Globus pallidus (tissue), 1 donor: Measurements from ENCODE around the gene MAPKAPK3.
A peak's percentile ranks its signal among the peaks of the same experiment; 100 is the strongest.

Experiments used
- DNase-seq: peaks from one replicate; pipeline ENCODE4 v3.0.0-alpha.2; 2015; ENCODE audit warnings: low spot score

Gene MAPKAPK3

DNA sequence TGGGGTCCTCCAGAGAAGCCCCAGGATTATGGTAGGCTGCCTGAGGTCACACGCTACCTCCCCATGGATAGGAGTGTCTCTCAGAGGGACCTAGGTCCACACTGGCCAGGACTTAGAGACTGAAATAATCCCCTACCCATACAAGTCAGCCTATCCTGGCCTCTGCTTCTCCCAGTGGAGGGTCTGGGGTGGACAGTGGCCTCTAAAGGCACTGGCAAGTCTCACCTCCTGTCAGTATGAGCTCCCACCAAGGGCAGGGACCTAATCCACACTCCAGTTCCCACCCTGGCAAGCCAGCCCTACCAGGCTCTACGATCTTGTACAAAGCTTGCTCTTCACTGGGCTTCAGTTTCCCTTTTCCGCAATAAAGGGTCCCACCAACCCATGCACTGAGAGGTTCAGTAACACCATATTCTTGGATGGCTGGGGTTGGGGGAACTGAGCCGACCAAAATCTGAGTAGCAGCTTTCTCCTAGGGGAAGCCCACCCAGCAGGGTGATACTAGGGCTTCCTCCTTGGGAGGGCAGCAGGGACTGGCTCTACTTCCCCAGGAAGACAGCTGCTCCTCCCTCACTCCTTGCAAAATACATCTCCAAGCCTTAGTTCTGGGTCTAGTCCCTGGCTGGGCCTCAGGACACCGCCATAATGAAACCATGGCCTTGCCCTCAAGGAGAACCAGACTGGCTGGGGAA lies 7.7 kb upstream of the MAPKAPK3 start:
- no peak for DNase-seq

- no peak for DNase-seq
These were observed 7.2 kb upstream of the MAPKAPK3 start for GRCh38 chr3:50609763-50610085.

DNA sequence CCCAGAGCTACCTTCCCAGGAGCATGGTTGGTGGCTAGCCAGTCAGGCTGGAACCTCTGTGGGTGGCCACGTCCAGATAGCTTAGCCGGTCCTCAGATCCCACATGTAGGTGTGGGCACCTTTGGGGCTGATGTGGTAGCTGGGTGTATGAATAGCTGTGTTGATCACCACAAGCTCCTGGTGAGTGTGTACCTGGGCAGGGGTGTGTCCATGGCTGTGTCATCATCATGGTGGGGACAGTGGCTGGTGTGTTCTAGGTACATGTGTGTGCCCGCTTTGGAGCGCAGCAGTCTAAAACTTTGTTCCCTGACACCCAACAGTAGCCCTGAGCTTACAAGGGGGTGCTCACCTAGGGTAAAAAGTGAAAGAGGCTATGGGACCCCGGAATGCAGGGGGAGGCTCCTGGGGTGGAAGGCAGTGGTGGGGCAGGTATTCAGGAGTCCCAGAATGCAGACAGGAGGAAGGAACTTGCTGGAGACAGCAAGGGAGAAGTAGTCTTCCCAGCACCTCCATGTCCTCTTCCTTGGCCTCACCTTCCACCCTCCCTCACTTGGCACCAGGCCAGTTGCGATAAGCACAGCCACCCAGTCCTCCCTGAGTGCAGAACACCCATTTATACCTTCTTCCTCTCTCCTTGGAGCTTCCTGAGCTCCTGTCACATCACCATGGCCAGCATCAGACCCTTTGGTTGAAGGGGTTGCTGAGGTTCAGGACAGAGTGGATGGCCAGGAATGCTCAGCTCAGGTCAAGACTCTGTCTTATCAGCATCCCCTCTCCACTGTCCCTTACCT lies 6.6 kb upstream of the MAPKAPK3 start:
- DNase-seq = no peak

- no peak for DNase-seq
These were observed 5.9 kb upstream of the MAPKAPK3 start for GRCh38 chr3:50610992-50611463.

GRCh38 chr3:50611464-50612233 lies 5.3 kb upstream of the MAPKAPK3 start, which contains the start of gene CISH:
Gene CISH (minus strand): TSS chr3:50611774. CDS start chr3:50611650, 124 bp downstream.
- DNase-seq = peak; percentile 73

DNA sequence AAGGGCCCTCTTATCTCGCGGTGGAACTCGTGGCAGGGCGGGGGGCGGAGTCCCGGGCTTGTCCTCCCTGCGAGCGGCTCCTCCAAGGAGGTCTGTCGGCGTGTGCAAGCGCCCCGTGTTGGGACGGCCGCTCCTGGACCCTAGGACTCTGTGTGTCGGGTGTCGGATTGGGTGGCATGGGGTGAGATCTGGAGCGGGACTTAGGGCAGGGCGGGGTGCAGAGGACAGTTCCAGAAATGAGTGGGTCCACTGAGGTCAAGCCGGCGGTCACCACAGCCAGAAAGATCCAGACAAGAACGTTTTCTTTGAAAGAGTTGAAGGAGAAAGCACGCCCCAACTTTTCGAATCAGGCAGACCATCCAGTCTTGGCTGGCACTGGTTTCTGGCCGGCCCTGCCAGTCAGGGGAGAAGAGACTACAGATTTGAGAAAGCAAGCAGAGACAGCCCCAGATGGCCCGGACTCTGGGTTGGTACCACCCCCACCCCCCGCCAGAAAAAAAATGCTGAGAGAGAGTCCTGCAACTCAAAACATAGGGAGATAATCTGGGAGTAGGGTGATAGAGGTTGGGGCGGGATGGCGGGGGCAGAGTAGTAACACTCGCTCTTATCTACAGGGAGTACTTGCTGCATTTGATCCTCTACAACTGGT lies 4.6 kb upstream of the MAPKAPK3 start:
- DNase-seq = no peak

- no peak for DNase-seq
These were observed 3.7 kb upstream of the MAPKAPK3 start for GRCh38 chr3:50612970-50613846.

GRCh38 chr3:50615190-50615589 lies 1.8 kb upstream of the MAPKAPK3 start:
- DNase-seq = no peak

DNA sequence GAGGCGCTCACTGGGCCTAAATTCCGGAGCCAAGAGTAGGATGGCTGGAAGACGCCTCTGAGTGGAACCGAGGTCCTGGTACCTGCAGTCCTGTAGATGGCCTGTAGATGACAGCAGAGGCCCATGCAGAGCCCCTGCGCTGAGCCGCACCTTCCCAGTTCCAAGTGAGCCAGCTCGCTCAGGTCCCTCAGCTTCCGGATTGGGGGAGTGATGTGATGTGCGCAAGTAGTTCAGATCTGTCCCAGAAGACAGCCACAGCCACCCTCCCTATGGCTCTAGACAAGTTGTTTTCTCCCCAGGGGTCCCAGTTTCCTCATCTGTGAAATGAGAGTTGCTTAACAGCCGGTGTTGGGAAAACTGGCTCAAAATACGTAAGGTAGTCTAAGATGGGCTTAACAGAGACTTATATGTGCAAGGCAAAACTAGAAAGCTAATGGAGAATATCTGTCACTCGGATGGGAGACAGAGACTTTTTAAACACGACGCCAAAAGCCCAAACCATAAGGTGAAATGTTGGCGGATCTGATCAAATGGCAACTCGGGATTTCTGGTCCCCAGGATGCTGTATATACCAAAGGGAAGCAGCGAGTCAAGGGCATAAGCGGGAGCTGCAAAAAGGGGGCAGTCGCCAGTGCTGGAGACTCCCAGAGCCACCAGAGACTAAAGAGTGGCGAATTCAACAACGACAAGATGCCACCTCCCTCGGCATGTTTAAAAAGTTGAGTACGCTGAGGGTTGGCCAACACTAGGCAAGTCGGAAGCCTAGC lies 765 bp upstream of the MAPKAPK3 start:
- peak; percentile 76 for DNase-seq

DNA sequence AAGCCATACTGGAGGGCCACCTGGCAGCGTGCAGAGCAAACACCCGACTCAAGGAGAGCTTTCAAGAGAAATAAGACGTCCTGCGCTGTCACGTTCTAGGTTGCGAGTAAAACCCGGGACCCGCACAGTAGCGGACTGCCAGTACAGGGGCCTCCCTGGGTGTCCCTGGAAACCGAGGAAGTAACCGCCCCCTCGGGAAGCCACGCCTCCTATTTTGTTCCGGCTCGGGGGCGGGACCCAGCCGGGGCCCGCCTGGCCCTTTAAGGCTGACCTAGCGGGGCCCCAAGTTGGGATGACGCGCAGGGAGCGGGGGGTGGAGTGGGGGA lies 218 bp upstream of the MAPKAPK3 start:
- DNase-seq = peak; percentile 90

GRCh38 chr3:50617911-50618481 lies 1.0 kb downstream of the MAPKAPK3 start:
- DNase-seq = no peak

DNA sequence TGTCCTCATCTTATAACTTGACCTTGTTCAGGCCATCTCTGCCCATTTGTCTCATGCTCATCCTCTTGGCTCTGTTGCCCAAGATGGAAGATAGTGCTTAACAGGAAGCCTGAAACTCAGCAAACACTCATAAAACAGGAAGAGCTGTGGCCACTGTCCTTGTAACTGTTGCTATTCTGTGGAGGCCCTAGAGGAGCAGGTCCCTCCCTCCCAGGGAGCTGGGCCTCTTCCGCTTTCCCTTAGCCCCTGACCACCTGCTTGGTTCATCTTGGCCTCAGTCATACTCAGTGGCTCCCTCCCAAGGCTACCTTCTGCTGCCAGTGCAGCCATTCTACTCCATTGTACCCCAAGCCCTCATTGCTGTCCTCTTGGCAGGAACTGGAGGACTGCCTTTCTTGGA lies 3.5 kb downstream of the MAPKAPK3 start:
- peak; percentile 68 for DNase-seq

DNA sequence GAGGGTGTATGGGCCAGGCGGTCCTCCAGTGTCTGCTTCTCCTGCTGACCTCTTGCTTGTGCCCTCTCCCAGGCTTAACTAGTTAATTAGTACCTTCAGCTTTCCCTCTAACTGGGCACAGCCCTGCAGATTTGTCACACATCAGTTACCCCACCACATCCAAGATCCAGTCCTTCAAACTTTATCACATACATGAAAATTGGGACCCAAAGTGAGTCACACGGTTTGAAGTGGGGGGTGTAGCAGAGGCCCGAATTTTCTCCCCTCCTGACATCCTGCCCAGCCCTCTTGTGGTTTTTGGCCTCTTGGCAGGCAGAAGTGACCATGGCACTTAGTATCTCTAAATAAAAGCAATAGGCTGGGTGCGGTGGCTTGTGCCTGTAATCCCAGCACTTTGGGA lies 3.9 kb downstream of the MAPKAPK3 start:
- no peak for DNase-seq

- DNase-seq = no peak
These were observed 5.9 kb downstream of the MAPKAPK3 start for GRCh38 chr3:50622881-50623280.

DNA sequence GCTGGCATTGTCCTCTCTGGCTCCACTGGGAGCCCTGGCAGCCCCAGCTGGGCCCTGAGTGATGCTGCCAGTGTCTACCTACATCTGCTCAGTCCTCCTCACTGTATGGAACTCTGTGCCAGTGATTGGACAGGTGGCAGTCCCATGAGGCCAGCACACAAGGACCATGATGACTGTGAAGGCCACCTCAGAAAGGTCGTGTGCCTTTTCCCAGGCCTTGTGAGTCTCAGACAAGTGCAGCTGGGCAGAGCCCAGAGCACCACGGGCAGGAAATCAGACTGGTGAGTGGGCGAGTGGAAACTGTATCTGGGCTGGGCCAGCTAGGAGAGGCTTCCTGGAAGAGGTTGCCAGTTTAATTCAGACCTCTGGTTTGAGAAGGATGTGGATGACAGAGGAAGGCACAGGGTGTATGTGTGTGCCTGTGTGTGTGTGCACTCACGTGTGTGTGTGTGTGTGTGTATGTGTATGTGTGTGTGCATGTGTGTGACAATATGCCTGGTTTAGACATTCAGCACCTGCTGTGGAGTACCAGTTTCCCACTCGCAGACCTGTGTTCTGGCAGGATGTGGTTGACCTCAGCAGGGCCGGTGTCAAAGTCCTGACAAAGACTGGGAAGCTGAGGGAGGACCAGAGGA lies 7.0 kb downstream of the MAPKAPK3 start:
- DNase-seq = no peak

DNA sequence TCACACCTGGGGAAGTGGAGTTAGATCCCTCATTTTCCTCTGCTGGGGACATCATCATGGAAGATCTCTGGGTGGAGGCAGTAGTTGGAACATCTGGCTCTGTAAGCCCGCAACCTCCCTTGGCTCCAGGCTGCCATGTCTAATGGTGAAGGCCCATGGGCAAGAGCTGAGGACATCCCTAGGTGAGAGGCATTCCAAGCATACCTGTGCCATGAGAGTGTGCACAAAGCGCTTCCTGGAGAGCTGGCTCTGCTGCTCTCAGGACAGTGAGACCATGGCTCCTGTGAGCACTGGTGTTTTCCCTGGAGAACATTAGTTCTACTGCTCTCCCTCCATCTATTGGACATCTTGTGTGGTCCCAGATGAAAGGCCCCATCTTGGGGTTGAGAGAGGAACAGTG lies 7.7 kb downstream of the MAPKAPK3 start:
- no peak for DNase-seq

DNA sequence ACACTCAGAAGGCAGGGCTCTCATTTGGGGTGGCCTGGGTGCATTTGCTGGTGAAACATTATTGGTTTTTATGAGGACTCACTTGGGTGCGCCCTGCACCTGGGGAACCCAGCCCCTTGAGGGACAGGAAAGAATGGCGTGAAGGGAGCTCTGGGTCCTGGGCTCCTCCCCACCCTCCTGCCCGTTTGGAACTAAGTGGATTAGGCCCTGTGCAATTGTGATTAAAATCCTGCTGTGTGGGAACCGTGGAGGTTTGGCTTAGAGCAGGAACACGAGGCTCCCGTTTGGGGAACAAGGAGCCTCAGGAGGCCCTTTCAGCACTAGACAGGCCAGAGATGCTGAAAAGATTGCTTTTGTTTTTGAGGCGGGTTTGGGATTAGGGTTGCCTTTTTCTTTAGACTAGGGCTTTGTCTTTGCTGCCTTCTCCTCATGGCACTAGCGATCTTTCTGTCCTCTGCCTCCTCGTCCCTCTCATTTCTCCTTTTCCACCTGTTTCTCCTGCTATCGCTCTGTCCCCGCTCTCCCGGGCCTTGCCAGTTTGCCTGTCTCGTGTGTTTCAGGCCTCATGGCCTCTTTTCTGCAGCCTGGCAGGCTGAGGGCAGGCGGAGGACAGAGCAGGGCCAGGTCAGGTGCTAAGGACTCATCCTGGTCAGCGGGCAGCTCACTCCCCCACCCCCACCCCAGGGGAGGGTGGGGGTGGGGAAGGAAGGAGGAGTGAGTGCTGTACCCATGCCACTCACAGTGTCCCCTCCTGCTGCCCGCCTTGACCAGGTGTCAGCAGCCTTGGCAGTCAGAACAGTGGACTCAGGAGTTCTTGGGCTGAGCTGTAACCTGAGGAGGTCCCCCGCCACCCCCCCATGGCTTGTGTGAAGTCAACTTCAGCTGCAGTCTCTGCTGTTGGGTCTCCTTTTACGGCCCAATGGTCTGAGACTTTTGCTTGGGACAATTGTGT lies 8.6 kb downstream of the MAPKAPK3 start:
- no peak for DNase-seq

DNA sequence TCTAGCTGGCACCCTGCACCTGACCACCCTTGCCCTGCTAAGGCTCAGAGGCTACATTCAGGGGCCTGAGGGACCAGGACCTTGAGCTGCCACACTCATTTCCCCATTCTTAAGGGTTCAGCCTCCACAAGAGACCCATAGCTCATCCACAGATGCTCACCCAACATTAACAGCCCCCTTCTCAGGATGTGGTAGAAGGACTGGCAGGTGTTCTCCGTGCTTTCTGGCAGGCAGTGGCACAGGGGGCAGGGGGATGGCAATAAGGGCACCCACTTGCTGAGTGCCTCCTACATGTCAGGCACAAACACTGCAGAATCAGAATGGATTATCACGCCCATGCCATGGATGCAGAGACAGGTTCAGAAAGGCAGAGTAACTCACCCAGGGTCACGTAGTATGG lies 9.4 kb downstream of the MAPKAPK3 start:
- no peak for DNase-seq
